ELR (cell line): Measurements from ENCODE around the gene SPHK1.
A peak's percentile ranks its signal among the peaks of the same experiment; 100 is the strongest.

Source experiments
- DNase-seq: peaks from one replicate; pipeline ENCODE4 v3.0.0-alpha.2; 2015; ENCODE audit warnings: low read depth

Gene SPHK1

DNA sequence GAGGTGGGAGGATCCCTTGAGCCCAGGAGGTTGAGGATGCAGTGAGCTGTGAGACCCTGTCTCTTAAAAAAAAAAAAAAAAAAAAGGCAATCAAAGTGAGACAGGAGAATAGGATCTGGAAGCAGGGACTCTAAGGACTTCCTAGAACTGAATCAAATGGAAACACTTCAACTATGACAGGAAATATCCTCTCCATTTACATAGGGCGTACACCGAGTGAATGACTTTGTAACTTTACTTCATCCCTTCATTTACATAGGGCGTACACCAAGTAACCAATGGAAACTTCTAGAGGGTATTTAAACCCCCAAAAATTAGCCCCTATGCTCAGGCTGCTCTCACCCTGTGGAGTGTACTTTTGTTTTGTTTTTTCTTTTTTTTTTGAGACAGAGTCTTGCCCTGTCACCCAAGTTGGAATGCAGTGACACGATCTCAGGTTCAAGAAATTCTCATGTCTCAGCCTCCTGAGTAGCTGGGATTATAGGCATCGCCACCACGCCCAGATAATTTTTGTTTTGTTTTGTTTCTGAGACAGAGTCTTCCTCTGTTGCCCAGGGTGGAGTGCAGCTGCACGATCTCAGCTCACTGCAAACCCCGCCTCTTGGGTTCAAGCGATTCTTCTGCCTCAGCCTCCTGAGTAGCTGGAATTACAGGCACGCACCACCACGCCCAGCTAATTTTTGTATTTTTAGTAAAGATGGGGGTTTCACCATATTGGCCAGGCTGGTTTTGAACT is 21.1 kb upstream of the SPHK1 start:
- no peak for DNase-seq

DNA sequence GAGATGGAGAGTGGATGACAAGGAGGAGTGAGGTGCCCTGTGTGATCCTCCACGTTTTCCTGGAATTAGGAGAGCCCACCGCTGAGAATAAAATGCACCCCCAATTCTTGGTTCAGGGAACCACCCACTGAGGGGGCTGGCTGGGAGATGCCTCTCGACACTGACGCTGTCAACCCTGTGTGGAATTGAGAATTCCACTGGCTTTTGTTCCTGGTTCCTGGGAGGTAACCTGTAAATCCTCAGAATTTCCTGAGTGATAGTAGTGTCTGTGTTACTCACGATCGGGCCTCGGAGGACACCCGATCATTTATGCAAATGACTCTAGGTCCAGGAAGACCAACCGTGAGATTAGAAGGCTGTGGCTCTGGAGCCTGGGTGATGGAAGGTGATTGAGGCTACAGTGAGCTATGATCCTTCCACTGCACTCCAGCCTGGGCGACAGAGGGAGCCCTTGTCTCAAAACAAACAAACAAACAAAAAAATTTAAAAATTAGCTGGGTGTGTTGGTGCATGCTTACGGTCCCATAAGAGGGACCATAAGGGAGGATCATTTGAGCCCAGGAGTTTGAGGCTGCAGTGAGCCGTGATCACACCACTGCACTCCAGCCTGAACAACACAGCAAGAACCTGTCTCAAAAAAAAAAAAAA is 19.0 kb upstream of the SPHK1 start:
- peak; percentile 62 for DNase-seq

DNA sequence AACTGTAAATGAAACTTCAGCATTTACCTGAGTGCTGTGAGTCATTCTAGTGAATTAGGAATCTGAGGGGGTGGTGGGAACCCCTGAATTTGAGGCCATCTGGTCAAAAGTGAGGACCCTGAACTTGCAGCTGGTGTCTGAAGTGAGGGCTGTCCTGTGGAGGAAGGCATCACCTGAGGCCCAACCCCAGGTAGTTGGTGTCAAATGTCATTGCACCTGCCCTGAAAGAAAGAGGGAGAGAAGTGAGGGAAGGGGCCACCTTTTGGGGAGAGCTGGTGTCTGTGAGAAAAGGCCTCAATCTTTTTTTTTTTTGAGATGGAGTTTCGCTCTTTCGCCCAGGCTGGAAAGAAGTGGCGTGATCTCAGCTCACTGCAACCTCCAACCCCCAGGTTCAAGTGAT is 18.2 kb upstream of the SPHK1 start:
- DNase-seq, result no peak

DNA sequence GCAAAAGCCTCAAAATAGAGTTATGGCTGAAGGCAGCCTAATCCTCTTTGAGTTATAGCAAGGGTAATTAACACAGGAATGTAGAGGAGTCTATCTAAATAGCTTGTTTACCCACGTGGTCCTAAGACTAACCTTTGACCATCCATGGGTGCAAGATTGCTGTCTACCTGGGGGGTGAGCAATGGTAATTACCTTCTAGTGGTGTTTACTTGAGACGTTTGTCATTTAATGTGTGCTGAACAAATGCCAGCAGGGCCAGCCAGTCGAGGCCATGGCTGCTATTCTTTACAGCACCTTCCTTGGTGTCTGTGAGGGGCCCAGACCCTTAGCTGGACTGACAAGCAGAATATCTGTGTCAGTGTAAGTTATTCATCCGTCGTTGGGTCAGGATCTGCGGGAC is 16.8 kb upstream of the SPHK1 start:
- no peak for DNase-seq

DNA sequence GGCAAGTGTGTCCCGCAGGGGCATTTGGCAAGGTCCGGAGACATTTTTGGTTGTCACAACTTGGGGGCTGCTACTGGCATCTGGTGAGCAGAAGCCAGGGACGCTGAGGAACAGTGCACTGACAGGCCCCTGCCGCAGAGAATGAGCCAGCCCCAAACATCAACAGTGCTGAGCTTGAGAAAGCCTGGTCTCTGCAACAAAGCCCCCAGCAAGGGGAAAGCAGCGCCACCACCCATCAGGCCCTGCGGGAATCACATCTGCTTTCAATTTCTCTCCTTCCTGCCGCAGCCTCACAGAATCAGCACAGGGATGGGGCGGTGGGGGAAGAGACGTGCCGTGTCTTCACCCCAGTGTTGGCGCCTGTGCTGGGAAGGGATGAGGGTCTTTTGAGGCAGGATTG is 15.9 kb upstream of the SPHK1 start:
- DNase-seq, result no peak

GRCh38 chr17:76369379-76369778 is 15.0 kb upstream of the SPHK1 start:
- no peak for DNase-seq

DNA sequence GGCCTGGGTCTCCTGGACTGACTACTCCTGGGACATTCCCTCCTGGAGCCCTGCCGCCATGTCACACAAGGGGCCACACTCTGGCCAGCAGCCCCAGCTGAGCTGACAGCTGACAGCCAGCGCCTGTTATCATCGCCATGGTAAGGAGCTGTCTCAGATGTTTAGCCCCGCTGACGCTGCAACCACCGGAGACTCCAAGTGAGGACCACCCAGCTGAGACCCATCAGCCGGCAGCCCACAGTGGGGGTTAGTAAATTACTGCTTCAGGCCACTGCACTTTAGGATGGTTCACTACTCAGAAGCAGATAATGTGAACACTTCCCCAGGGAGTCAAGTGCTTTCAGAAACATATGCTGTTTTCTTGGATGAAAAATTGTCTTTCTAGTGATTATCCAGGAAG is 14.6 kb upstream of the SPHK1 start:
- DNase-seq, result no peak

GRCh38 chr17:76370261-76370993 is 14.0 kb upstream of the SPHK1 start:
- peak; percentile 100 for DNase-seq

DNA sequence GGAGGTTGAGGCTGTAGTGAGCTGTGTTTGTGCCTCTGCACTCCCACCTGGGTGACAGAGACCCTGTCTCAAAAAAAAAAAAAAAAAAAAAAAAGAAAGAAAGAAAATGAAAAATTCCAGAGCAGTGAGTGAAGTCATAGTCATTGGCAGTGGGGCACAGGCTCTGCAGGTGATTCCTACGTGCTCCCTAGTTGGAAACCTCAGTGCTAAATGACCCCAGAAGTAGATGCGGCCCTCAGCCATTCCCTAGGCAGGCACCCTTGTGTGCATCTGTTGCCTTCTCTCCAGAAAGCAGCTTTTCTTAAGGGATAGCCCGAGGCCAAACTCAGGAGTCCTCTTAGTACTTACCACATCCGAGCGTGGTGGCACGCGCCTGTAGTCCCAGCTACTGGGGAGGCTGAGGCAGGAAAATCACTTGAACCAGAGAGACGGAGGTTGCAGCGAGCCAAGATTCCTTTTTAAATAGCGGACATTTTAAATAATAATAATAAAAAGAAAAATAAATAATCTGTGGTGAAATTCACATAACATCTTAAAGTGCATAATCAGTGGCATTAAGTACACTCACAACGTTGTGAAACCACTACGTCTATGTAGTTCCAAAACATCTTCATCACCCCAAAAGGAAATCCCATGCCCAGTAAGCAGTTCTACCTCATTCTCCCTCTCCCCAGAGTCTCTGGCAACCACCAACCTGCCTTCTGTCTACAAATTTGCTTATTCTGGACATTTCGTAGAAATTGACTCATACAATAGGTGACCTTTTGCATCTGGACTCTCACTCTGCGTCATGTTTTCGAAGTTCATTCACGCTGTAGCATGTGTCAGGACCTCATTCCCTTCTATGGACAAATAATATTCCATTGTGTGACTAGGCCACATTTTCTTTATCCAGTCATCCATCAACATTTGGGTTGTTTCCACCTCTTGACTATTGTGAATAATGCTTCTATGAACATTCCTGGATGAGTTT is 12.5 kb upstream of the SPHK1 start:
- DNase-seq, result peak; percentile 100

- no peak for DNase-seq
Measured at GRCh38 chr17:76376318-76377133, 7.9 kb upstream of the SPHK1 start.

DNA sequence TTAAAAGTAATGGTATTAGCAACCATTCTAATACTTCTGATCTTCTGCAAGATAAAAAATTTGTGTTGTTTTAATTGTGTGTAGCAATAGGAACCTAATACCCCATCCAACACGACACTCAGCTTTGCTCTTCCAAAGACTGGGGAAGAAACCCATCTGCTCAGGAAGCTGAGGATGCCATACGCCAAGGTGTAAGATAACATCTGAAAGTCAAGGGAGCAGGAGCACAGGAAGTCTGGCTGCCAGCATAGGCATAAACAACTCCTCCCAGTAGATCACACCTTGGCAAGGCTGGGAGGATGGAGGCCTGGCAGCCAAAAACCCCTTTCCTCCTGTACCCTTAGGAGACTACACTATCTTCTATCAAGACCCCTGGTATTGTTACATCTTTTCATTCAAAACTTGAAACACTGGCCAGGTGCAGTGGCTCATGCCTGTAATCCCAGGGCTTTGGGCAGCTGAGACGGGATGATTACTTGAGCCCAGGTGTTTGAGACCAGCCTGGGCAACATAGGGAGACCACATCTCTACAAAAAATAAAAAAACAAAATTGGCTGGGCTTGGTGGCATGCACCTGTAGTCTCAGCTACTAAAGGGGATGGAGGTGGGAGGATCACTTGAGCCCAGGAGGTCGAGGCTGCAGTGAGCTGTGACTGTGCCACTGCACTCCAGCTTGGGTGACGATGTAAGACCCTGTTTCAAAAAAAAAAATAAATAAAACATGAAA is 5.7 kb upstream of the SPHK1 start:
- DNase-seq, result no peak

DNA sequence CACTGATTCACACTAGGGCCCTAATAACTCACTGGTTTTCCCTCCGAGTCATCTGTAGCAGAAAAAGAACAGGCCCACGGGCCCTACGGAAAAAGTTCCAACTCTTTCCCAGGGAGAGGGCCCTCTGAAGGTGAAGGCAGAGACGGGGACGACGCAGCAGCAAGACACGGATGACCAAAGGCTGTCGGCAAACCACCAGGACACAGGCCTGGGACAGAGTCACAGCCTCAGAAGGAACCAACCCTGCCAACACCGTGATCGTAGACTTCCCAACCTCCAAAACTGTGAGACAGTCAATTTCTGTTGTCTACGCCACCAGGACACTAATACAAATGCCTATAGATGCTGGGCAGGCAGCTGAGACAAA is 5.2 kb upstream of the SPHK1 start:
- DNase-seq, result peak; percentile 44

DNA sequence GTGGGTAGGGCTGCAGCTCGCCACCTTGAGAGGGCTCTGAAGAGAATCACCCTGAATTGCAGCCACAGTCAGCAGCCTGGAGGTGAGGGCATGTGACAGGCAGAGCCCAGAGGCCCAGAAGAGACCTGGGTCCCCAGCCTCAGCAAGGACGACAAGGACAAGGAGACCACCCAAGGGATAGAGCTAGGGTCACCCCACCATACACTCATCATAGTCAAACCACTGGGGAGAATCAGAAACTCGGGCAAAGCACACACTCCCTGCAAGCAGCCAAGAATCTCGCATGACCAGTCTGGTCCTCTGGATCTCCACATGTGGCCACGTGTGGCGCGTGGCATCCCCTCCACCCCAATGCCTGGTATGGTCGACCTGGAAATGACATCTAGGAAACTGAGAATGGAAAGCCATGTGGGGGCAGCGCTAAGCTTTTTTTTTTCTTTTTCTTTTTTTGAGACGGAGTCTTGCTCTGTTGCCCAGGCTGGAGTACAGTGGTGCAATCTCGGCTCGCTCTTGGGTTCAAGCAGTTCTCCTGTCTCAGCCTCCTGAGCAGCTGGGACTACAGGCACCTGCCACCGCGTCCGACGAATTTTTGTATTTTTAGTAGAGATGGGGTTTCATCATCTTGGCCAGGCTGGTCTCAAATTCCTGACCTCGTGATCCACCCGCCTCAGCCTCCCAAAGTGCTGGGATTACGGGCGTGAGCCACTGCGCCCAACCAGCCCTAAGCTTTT is 4.6 kb upstream of the SPHK1 start:
- DNase-seq, result no peak

GRCh38 chr17:76381633-76382350 is 2.6 kb upstream of the SPHK1 start:
- no peak for DNase-seq

- DNase-seq, result peak; percentile 90
Measured at GRCh38 chr17:76382351-76382802, 2.0 kb upstream of the SPHK1 start.

DNA sequence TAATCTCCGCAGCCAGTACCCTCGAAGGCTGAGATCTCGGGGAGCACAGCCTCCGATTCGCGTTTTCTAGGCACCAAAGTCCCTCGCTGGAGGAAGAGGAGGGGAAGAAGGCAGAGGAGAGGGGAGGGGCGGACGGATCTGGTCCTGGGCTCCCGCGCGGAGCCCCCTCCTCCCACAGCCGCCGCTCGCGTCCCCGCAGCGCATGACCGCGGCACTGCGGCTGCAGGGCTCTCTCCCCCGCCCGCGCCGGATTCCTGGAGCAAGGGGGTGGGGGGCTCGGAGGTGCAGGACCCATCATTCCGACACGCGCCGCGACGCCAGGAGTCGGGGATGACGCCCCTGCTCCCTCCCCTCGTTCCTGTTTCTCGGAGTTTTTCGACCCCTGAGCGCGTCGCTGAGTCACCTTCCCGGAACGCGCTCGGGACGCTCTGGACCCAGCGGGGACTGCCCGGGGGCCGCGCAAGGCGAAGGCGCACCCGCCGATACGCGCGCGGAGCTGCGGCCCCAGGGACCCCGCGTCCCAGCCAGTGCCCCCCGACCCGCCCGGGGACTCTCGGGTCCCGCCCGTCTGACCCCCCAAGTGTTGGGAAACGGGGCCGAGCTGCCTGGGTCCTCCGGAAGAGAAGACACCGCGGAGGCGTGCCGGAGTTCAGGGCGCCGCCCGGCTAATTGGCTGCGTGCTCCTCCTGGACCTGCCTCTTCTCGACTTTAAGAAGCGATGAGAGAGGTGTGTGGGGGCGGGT is 1.4 kb upstream of the SPHK1 start:
- peak; percentile 92 for DNase-seq

DNA sequence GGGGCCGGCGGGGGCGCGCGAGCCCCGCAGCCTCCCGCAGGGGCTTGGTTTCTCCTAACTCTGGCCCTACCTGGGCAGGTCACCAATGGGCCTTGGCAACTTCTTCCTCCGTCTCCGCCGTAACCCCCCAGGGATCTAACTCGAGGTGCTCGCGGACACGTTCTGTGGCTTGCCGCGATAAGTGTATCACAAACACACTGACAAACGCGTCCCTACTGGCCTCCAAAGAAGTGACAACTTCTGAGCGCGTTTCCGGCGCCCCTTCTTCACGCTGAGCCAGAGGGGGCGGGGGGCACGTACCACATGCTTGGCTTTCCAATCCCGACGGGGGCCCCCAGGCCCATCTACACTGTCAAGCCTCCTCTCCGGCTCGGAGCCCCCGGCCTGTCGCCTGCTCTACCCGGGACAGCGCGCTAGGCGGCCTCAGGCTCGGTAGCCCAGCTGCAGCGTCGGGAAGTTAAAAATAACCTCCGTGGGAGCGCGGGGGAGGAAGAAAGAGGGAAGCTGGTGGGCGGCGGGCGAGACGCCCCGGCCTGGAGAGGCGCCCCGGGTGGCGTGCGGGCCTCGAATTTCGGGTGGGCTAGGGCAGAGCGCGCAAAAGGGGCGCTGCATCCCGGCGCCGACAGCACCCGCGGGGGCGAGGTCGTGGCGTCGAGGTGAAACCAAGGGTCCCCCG is 725 bp upstream of the SPHK1 start:
- DNase-seq, result peak; percentile 77
